Inferior parietal cortex (tissue), 1 donor: ENCODE measurements around the gene SIM1.

ENCODE experiments used
- DNase-seq: peaks from one replicate; pipeline ENCODE4 v3.0.0-alpha.2; 2016; ENCODE audit errors: extremely low spot score

Gene SIM1

DNA sequence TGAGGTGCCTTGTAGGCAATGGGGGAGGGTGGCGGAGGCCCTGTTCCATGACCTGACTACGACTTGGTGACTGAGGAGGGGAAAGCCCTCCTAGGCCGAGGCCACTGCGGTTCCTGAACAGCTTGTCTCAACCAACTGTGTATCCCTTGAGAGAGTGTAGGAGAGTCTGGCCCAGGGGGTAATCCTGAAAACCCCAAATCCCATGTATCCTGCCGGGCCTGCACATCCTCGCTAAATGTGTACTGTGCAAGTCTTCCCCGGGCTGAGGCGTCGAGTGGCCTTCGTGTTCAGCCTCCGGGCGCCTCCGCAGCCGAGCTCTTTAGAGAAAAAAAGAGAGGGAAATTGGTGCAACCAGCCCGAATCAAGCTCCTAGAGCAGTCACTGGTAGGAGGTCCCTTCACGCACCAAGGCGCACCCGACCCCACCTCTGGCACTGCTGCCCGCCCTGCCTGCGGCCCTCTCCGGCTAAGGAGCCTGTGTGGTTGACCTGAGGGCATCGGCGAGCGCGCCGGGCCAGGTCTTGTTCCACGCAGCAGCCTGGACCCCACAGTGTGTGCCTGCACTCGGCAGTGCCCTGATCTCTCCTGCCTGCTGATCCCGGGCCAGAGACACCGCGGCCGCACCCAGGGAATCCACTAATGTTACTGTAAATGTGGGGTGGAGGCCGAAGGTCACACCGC lies 7.3 kb downstream of the SIM1 start:
- no peak for DNase-seq

DNA sequence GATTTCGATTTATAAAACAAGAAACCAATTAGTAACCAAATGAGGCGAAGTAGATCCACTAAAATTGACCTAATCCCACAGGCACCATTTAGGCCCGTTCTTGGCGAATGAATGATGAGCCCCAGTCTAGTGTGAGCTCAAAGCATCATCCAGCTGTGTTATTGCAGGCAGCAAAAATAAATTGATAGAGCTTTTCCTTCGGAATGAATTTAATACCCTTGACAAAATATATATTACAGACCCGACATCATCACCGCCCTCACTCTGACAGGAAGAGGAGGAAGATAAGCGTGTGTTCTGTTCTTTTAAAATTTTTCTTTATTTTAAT lies 7.8 kb downstream of the SIM1 start:
- DNase-seq: no peak

DNA sequence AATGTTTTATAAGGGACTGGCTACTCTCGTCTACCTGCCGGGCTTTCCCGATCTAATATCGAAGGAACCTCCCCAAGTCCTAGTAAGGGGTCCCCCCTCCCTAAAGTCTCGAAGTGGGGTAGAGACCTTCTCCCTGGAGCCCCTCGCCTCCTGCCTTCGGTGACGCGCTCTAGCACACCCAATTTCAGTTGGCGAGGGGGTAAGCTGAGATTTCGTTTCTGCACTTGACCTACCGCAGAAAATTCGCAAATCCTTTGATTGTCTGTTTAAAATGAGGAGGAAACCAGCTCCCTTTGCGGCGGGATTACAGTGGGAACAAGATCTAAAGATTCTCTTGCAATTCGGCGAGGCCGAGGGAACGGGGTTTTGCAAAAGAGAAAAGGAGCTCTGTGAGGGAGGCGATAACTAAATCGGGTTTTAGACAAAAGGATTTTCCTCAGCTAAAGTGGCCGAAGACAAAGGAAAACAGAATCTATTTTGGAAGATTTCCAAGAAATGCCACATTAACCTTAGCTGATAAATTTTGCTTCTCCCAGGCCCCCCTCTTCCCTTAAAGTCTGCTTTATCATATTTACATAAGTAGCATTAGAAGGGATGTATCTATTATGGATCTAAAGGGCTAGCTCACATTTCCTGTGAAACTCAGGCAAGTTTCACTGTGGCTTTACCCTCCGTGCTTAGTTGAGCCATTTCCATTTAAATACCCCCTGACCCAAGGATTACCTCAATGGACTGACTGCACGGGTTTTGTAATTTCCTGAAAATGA lies 8.4 kb downstream of the SIM1 start:
- no peak for DNase-seq

DNA sequence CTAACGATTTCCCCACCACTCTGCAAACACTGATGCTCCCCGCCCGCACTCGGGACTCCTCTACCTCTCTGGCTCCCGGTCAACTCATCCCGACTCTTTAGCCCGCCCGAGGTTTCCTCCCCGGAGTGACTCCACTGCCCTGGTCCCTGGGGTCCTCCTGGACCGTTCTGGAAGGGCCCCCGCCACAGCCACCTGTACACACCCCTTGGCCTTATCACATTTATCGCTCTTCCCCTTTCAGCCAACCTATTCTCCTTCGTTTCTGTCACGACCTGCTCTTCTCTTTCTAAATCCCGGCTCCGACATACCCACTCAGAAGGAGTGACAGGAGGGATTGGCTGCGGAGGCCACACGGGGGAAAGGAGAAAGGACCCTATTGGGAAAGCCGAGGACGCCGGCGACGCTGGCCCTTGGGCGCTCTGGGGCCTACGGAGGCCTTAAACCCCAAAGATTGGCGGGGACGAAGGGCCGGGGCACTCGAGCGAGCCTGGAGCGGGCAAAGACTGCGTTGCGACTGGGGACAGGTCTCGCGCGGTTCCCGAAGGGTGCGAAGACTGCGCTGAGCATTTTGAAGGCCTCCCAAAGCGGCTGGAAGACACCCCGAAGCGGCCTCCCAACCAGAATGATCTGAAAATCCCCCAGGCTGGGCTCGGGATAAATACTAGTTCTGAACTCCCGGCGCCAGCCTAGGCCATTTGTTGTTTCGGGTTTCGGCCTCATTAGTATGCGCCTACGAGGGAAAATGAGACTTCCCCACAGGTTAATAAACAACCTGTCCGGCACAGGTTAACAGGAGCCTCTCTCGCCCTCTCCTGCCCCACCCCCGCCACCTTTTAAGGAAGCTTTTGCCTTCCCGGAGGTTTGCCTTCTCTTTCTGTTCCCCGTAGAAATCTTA lies 9.2 kb downstream of the SIM1 start:
- no peak for DNase-seq

DNA sequence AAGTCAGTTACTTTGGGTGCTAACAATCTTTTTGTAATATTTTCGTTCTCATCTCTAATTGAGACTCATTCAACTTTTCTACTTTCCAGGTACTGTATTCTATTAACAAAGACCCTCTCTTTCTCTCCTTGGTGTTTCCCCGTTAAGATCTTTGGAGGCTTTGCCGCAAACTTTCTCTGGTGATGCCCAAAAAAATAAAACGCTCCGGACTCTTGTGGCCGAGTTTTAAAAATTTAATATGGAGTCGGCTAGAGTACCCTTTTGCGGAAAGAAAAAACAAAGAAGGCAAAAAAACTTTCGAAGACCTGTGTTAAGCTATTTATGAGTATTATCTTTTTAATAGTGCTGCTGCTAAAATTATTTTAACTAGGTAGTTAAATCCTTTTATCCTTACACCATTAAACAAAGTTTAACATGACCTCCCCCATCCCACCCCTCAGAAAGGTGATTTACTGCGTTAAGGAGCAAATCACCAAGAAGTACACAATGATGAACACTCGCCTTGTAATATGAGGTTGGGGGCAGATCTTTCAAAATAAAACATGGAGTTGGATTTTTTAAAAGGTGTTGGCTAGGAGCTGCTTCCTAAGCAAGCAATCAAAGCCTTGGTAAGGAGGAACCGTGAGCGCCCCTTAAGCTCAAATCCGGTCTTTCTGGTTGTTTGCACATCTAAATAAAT lies 10.0 kb downstream of the SIM1 start:
- no peak for DNase-seq

DNA sequence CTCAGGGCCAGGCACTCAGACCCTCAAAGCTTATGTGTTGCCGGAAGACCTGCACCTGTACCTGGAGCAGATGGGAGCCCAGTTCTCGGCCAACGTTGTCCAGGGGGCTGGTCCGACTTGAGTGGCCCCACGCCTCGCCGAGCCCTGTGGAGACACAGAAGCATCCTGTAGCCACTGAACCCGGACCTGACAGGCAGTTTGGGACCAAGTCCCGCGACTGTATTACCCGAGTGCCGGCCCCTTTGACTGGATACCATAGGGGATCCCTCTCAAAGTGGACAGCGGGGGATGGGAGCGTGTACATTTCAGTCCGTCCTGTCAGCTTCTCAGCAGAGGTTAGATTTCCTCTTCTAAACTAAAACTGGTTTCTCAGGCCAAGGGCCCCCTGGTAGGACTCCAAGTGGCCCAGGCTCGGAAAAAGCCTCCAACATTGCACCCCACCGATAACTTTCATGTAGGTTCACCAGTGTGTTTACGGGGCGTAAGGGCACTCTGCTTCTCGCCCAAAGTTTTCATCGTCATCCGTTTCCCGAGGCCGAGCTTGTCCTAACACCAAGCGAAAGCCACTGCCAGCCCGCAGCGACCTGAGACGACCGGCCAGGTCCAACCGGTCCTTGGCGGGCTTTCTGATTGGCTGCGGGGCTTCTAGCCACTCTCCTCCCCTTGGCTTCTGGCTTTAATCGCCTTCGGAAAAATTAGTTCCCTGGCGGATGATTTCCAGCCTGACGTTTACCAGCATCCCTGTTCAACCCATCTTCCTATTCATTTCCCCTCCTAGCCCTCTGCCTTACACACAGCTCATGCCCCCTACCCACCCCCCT lies 10.8 kb downstream of the SIM1 start:
- DNase-seq: no peak

DNA sequence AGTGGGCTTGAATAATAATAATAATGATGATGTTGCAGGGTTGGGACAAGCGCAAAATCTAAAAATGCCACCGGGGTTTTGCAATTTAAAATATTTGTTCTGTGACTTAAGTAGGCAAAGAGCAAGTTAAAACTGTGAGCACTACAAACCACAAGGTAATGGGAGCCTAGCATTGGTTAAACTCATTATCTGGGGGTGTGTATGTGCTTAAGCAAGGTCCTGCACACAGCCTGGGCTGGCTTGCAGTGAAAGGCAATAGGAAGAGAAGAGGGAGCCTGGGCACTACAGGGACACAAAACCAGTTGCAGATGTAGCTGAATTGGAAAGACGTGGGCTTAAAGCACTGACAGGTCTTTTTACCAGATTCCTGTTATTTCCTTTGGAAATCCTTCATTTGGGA lies 11.7 kb downstream of the SIM1 start:
- no peak for DNase-seq

DNA sequence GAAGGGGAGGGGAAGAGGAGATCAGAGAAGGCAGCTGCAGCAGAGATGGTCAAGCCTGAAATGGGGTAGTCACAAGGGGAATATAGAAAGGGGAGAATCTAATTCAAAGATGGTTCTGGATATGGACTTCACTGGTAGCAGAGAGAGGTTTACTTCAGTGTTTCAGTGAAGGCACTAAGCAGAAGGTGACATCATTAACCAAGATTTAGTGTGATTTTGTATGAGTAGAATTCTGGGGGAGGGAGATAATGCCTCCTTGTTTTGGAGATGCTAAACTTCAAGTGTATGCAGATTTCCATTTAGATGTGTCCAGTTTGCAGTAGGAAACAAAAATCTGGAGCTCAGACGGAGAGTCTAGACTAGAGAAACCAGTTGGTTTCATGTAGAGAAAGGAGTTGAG lies 13.1 kb downstream of the SIM1 start:
- no peak for DNase-seq

DNA sequence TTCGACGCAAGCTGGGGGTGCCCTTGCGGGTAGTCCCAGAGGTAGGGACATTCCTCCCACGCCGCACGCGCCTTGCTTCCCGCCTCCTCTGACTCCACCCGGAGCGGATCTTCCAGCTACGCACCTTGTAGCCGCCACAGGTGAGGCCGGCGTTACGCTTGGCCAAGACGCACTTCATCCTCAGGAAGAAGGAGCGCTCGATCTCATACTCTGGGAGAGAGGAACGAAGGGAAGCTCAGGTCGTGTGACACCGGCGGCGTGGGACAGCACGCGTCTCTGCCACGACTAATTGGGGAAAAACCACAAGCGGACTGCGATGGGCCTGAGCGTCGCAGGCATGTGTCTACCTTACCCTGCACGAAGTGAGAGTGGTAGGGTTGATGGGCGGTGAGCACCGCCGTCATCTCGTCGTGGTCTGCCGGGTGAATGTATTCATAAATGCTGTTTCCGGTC lies 15.5 kb downstream of the SIM1 start:
- DNase-seq: no peak

DNA sequence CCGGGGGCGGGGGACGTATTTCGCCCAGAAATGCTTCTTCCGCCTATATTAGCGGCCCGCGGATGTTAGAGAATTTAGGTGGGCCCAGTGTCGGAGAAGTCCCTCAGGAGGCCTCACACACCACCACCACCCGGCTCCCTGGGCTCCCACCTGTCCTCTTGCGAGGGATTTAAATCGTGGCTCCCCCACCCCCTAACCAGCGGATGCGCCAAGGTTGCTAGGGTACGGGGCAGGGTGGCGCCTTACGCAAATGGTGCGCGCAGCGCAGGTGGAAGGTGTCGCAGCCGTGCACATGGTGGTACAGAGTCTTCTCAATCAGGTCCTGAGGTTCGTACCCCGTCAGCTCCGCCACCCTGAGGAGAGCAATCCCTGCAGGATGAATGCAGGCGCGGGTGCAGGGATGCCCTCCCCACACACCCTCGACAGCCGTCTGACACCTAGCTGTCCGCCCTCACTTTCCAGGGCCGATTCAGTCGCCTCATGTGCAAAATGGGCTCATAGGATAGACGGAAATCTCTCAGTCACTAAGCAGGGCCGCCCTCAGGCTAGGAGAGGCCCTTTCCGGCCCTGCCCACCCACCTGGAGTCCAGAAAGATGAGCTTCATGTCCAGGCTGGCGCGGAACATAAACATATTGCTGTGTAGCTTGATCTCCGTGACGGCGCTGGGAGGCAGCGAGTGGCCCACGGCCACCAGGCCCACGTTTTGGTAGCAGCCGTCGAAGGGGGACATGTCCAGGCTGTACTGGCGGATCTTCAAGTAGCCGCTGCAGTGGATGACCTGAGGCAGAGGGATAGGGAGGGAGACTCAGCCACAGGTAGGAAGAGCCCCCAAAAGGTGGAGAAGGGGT lies 16.6 kb downstream of the SIM1 start:
- no peak for DNase-seq

DNA sequence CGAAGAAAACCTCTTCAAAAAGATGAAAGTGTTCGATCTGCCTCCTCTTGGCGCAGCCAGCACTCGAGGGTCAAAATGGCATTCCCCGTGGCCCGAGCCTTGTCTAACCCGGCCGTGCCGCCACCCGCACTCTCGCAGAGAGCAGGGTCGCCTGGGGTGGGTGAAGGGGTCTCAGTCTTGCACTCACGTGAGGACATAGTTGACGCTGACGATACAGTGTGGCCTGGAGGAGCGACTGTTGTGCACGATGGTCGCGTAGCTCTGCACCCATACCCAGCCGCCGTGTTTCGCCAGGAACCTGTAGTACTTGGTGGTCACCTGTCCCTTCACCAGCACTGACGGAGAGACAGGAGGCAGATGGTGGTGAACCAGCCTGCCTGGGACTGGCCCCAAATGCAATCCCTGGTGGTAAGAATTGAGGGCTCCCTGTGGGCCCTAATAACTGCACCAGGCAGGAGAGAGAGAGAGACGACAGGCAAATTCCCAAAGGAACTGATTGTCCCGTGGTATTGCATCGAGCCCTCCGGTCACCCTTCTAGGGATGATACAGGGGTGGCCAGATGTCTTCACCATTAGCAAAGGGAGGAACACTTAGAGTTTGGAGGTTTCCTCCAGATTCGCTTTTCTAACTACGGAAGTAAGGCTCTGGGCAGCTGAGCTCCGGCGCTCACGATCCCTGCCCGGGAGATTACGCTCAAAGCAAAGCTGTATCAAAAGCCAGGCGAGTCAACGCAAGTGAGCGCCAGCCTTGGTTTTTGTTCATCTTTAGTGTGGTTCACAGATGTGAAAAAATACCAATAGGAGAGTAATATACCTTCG lies 17.4 kb downstream of the SIM1 start:
- DNase-seq: no peak

DNA sequence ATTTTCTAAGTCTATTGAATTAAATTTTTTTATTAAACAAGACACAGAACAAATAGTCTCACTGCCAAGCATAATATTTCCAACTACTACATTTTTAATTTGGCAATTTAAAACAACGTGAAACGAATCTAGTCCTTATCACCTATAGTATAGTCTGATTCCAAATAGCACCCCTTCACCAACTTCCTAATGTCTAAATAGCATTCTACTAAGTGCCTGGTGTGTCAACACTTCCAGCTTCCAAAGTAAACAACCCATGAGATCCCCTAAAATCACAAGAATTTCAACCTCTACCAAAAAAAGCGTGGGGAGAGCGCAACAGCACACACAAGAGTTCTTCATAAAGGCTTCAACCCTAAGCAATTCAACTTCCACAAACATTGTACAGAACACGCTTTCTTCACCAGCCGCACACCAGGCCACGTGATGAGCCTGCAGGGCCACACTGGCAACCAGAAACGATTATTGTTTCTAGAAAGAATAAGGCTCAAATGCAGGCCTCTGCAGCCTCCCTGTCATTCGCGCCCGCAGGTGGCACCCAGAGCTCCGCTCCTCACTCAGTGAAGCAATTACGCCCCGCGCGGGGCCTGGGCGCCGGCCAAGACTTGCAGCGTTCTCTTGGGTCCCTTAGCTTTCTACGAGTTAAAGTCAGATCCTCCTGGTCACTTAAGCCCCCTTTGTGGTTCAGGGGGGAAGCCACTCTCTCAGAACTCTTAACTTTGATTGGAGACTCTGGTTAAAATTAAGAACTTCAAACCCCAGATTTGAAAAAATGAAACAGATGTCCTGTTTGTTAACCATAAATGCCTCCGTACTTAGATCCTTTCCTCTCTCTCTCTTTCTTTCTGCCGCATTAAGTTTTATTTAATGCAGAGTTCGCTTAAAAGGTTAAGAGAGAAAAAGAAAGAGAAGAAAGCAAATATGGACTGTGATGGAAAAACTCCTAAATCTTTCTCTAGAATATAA lies 18.3 kb downstream of the SIM1 start:
- no peak for DNase-seq

DNA sequence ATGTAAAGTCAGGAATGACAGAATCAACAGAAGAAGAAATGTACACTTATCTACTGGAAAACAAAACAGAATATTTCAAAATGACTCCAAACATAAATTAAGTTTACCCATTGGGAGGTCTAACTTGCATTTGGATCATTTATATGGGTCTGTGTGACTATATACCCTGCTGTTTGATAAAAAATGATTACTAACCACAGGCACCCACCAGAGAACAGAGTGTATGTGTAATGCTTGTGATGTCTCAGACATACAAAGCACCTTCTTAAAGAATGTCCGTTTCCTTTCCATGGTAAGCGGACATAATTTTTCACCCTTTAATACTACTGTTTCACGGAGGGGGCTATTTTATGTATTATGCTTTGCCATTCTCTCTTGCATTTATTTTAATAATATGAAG lies 19.2 kb downstream of the SIM1 start:
- DNase-seq: no peak

DNA sequence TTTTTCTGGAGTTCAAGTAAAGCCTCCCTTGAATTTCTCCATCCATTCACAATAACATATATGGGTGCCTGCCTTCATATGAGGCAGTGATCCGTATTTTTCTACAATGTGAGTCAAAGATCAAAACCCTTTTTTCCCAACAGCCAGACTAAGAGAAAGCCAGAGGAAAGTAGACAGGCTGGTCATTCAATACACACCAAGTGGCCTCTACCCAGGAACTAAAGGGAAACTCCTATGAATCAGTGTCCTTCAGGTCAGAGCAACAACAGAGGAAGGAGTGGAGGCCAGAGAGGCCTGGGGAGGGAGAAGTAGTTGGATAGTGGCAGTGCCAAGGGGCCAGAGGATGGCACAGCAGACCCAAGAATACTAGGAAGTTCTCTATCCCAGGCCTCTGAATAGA lies 23.8 kb downstream of the SIM1 start:
- no peak for DNase-seq

DNA sequence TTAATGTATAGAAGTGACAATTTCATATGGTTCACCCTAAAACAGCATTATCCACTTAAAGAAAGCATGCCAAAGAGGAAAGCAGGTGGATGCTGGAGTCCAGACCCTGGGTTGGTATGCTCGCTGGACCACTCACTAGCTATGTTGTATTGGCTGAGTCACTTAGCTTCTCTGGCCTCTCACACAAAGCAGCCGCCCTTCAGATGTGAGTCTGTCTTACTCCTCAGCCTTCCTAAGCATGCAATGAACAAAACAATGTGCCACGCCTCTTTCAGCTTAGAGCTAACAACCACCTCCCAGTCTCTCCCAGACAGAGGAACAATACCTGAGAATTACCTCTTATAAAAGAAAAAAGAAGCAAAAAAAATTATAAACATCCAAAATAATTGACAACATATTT lies 29.4 kb downstream of the SIM1 start:
- DNase-seq: no peak

DNA sequence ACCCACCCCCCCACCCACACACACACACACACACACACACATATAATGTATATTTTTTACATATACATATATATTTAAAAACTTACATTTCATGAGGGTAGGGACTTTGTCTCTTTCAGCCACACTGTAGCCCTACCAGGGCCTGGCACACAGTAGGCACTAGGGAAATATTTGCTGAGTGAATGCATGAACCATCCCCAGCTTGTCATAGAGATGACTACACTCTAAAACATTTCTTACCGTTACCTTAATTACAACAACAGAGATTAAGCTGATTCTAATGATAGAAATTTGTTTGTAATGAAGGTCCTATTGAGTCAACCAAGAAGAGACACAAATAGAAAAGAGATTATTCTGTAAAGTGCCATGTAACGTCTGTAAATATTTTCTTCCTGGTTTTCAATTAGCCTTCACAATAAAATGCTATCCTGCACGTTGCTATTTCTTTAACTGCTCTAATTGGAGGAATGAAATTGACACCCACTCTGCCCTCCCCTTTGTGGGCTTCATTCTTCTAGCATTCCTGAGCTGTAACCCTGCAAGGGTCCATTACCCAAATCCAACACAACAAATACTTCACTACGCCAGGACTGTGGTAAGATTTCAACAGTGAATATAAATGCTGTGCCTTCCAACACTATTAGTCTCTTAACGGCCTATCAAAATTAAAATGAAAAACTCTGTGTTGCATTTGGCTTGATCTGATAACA lies 30.8 kb downstream of the SIM1 start:
- DNase-seq: no peak

DNA sequence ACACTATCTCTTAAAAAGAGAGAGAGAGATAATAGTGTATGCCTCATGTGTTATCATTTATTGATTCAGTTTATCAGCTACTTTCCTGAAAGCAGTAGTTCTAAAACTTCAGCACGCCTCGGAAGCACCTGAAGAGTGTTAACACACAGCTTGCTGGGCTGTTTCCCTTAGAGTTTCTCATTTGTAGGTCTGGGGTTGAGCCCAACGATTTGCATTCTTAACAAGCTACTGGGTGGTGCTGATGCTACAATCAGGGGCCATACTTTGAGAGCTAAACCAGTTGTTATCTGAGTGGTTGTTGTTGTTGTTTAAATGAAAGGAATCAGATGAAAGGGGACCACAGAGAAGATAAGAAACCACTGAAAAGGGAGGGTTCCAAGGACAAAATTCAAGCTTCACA lies 32.6 kb downstream of the SIM1 start:
- no peak for DNase-seq

DNA sequence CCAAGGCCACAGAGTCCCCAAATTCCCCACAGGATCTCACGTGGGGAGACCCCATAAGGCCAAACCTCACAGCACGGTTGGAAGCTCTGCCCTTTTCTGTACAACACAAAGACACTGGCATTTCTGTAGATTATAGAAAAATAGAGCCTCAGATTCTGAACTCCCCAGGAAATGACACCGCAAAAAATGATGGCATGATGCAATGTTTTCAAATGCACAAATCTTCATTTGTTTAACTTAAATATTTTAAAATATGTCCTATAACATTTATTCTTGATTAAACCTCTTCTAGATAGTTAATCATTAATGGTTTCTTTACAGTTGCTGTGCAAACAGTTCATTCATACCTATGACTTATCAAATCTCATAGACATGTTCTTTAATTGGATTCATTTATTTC lies 33.8 kb downstream of the SIM1 start:
- no peak for DNase-seq
